RWPE2 (cell line): ENCODE measurements around the gene YIPF4.

Source experiments
- ATAC-seq: fragments of 200-7000 bp; cut with Tn5 transposase; 3 replicates; pipeline ENCODE4 v1.9.1; 2021; ENCODE audit warnings: low read depth
- DNase-seq: peaks from one replicate; pipeline ENCODE4 v3.0.0-alpha.2; 2020; ENCODE audit warnings: low spot score
- H3K27ac ChIP-seq: fragments of 450-650 bp; 2 replicates; pipeline ENCODE4 v1.5.1; 2017; ENCODE audit warnings: mild to moderate bottlenecking; ENCODE audit not compliant: poor library complexity, severe bottlenecking
- H3K27me3 ChIP-seq: fragments of 250-450 bp; sonication (Bioruptor Pico); 2 replicates; pipeline ENCODE4 v1.5.1; 2021; ENCODE audit warnings: mild to moderate bottlenecking, moderate library complexity; ENCODE audit not compliant: insufficient read depth, poor library complexity, severe bottlenecking
- H3K36me3 ChIP-seq: fragments of 250-450 bp; sonication (Bioruptor Pico); 2 replicates; pipeline ENCODE4 v1.5.1; 2020; ENCODE audit warnings: low read depth, mild to moderate bottlenecking, moderate library complexity
- H3K4me1 ChIP-seq: fragments of 250-450 bp; sonication (Bioruptor Pico); 2 replicates; pipeline ENCODE4 v1.5.1; 2021; ENCODE audit warnings: mild to moderate bottlenecking, moderate library complexity; ENCODE audit not compliant: insufficient read depth, poor library complexity, severe bottlenecking
- H3K4me3 ChIP-seq: fragments of 250-450 bp; sonication (Bioruptor Pico); 2 replicates; pipeline ENCODE4 v1.5.1; 2021; ENCODE audit warnings: mild to moderate bottlenecking, moderate library complexity; ENCODE audit not compliant: severe bottlenecking
- H3K9me3 ChIP-seq: fragments of 250-450 bp; sonication (Bioruptor Pico); 2 replicates; pipeline ENCODE4 v1.5.1; 2021; ENCODE audit warnings: mild to moderate bottlenecking, moderate library complexity; ENCODE audit not compliant: severe bottlenecking
- CTCF ChIP-seq: fragments of 450-650 bp; IDR thresholded peaks from one replicate; pipeline ENCODE4 v1.5.1; 2017; ENCODE audit warnings: mild to moderate bottlenecking, moderate library complexity; ENCODE audit not compliant: poor library complexity, severe bottlenecking

The YIPF4 gene

GRCh38 chr2:32277674-32278477 lies at the start of gene YIPF4:
YIPF4 (plus strand) TSS chr2:32277904; CDS start chr2:32278156, 252 bp downstream.
- Histone ChIP-seq H3K27ac (peak within 1 kb of the TSS; percentile 7), H3K4me3 (peak within 1 kb of the TSS; percentile 59)
- DNase-seq = peak; percentile 73

DNA sequence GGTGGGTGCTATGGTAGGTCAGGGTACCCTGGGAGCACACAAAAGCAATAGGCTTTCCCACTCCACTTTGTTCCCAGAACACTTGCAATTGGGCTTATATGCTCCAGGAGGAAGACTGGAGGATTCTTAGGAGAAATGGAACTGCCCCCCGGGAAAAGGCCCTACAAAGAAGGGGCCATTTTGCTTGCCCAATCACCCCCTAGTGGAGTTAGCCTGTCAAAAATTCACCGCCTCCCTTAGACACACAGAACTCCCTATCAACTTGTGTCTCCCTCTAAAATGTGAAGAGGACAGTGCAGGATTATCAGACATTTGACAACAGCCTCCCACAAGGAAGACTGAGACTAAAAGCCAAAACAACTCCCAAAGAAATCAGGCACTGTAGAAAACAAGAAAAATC lies 49.5 kb upstream of the YIPF4 start:
- DNase-seq = no peak
- no peaks in the 10 kb centered on the region for H3K9me3 ChIP-seq
- peaks cover 13% of the 10 kb centered on the region; the same call in 1 of the 2 replicates for H3K36me3 ChIP-seq
- no peak for TF ChIP-seq CTCF
- peaks cover 9% of the 10 kb centered on the region for H3K4me1 ChIP-seq
- no peak overlapping the region for H3K27ac ChIP-seq
- ATAC-seq = no peak
- H3K27me3 ChIP-seq = no peaks in the 10 kb centered on the region
- no peak overlapping the region for H3K4me3 ChIP-seq

More at GRCh38 chr2:32277674-32278477, at the start of gene YIPF4:
- H3K36me3 ChIP-seq = peaks cover 8% of the 10 kb centered on the region
- TF ChIP-seq CTCF = no peak
- peak; percentile 99 for ATAC-seq
- peaks cover 4% of the 10 kb centered on the region for H3K4me1 ChIP-seq
- no peaks in the 10 kb centered on the region for H3K9me3 ChIP-seq
- H3K27me3 ChIP-seq = no peaks in the 10 kb centered on the region

GRCh38 chr2:32229635-32230034 lies 48.1 kb upstream of the YIPF4 start:
- peaks cover 9% of the 10 kb centered on the region for H3K4me1 ChIP-seq
- H3K36me3 ChIP-seq = 0 out of 2 replicates have a peak, but pooled peaks cover 3% of the 10 kb centered on the region
- H3K27ac ChIP-seq = no peak overlapping the region
- no peak for TF ChIP-seq CTCF
- H3K9me3 ChIP-seq = no peaks in the 10 kb centered on the region
- ATAC-seq (no peak), DNase-seq (no peak)
- no peaks in the 10 kb centered on the region for H3K27me3 ChIP-seq
- H3K4me3 ChIP-seq = no peak overlapping the region

DNA sequence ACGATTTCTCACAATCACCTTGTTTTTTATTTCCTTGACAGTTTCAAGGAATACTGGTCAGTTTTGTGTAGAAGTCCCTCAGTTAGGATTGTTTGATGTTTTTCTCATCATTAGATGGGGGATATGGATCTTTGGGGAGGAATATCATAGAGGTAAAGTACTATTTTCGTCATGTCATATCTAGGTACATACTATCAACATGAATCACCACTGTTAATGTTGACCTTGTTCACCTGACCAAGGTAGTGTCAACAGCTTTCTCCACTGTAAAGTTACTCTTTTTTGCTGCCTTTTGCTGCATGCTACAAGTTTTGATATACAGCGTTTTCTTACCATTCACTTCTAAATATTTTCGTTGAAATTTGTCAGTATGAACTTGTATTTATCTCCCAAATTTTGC lies 45.7 kb upstream of the YIPF4 start:
- no peaks in the 10 kb centered on the region for H3K36me3 ChIP-seq
- ATAC-seq (peak; percentile 57; the same call in 2 of the 3 replicates), DNase-seq (no peak)
- TF ChIP-seq CTCF = no peak
- no peak overlapping the region for H3K27ac ChIP-seq
- peaks cover 17% of the 10 kb centered on the region for H3K4me1 ChIP-seq
- peaks cover 3% of the 10 kb centered on the region for H3K9me3 ChIP-seq
- H3K27me3 ChIP-seq = no peaks in the 10 kb centered on the region
- no peak overlapping the region for H3K4me3 ChIP-seq

DNA sequence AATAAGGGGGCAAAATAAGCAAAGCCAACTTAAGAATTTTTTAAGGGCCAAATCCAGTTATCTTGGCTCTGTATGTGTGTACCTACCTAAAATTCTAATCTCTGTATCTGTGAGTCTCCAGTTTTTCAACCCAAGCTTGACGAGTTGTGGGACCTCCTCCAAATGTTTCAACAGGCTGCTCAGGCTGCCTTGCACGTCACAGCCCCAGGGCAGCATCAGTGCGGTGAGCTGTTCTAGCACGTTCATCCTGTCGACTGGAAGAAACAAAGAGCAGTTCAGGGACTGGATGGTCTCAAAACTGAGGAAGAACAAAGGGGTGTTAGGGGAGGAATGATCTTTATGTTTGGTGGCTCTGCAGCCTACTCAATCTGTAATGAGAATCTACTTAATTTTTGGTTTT lies 42.4 kb upstream of the YIPF4 start:
- Histone ChIP-seq H3K4me3 (no peak overlapping the region), H3K4me1 (peaks cover 17% of the 10 kb centered on the region), H3K9me3 (peaks cover 3% of the 10 kb centered on the region), H3K27me3 (no peaks in the 10 kb centered on the region), H3K36me3 (no peaks in the 10 kb centered on the region; the same call in 1 of the 2 replicates), H3K27ac (peak overlapping the region; percentile 19)
- DNase-seq = peak; percentile 68
- no peak for TF ChIP-seq CTCF
- ATAC-seq = peak; percentile 94
